ENCODE measurements around the gene GRID2. TPM values are rescaled to one million over a fixed set of nuclear protein-coding genes. Genes with fewer than 3 reads are reported as not detected.
"Not testable (repeated sequence)": the region's sequence is repeated elsewhere in the genome, so short reads cannot be mapped to it uniquely, and the experiment has no call there.

The GRID2 gene
- total RNA-seq, 6 experiments from 2014 or later = not detected

- Mint-ChIP-seq H3K36me3 (ENCODE audit: low read depth) (no peaks in the 10 kb centered on the region), H3K27ac (no peak overlapping the region), H3K4me1 (ENCODE audit: low read depth) (no peaks in the 10 kb centered on the region), H3K9me3 (peaks cover 34% of the 10 kb centered on the region), H3K4me3 (no peak overlapping the region), H3K27me3 (ENCODE audit: insufficient read depth) (no peaks in the 10 kb centered on the region)
- TF ChIP-seq, protein P1, sequence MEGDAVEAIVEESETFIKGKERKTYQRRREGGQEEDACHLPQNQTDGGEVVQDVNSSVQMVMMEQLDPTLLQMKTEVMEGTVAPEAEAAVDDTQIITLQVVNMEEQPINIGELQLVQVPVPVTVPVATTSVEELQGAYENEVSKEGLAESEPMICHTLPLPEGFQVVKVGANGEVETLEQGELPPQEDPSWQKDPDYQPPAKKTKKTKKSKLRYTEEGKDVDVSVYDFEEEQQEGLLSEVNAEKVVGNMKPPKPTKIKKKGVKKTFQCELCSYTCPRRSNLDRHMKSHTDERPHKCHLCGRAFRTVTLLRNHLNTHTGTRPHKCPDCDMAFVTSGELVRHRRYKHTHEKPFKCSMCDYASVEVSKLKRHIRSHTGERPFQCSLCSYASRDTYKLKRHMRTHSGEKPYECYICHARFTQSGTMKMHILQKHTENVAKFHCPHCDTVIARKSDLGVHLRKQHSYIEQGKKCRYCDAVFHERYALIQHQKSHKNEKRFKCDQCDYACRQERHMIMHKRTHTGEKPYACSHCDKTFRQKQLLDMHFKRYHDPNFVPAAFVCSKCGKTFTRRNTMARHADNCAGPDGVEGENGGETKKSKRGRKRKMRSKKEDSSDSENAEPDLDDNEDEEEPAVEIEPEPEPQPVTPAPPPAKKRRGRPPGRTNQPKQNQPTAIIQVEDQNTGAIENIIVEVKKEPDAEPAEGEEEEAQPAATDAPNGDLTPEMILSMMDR (IDR thresholded peaks at IDR 0.05) = no peak
- no peak for DNase-seq
These were observed 1354.7 kb downstream of the GRID2 start for GRCh38 chr4:93658443-93658842.

DNA sequence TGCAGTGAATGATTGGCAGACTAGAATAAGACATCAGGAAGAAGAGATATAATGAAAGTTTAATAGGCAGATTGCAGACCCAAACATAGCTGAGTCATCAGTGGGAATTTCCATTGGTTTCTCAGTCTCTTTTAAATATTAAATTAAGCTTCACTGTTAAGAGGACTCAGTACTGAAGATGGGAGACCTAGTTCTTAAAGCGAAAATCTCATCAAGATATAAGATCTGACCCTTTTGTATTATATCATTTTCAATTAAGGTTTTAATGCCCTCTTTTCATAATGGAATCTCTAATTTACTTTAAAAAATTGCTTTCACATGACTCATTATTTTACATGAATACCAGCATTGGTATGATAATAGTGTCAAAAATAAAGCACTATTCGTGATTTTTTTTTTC is 1355.9 kb downstream of the GRID2 start:
- Mint-ChIP-seq H3K4me1 (ENCODE audit: low read depth) (no peaks in the 10 kb centered on the region), H3K9me3 (peaks cover 36% of the 10 kb centered on the region), H3K4me3 (no peak overlapping the region), H3K27ac (no peak overlapping the region), H3K36me3 (ENCODE audit: low read depth) (no peaks in the 10 kb centered on the region), H3K27me3 (ENCODE audit: insufficient read depth) (no peaks in the 10 kb centered on the region)
- TF ChIP-seq, protein P1 (IDR thresholded peaks at IDR 0.05) = no peak
- no peak for DNase-seq

- Mint-ChIP-seq H3K4me1 (ENCODE audit: low read depth) (no peaks in the 10 kb centered on the region), H3K4me3 (no peak overlapping the region), H3K36me3 (ENCODE audit: low read depth) (no peaks in the 10 kb centered on the region), H3K27ac (no peak overlapping the region), H3K27me3 (ENCODE audit: insufficient read depth) (no peaks in the 10 kb centered on the region), H3K9me3 (peaks cover 32% of the 10 kb centered on the region)
- TF ChIP-seq, protein P1 (IDR thresholded peaks at IDR 0.05) = no peak
- no peak for DNase-seq
These were observed 1356.3 kb downstream of the GRID2 start for GRCh38 chr4:93660036-93660435.

GRCh38 chr4:93670434-93670833 is 1366.7 kb downstream of the GRID2 start:
- Mint-ChIP-seq H3K36me3 (ENCODE audit: low read depth) (no peaks in the 10 kb centered on the region), H3K27me3 (ENCODE audit: insufficient read depth) (no peaks in the 10 kb centered on the region), H3K9me3 (no peaks in the 10 kb centered on the region; the same call in none of the 2 replicates), H3K4me3 (no peak overlapping the region), H3K4me1 (ENCODE audit: low read depth) (no peaks in the 10 kb centered on the region), H3K27ac (no peak overlapping the region)
- DNase-seq = no peak
- TF ChIP-seq, protein P1 (IDR thresholded peaks at IDR 0.05) = no peak

GRCh38 chr4:93671093-93671492 is 1367.3 kb downstream of the GRID2 start:
- no peaks in the 10 kb centered on the region for H3K27me3 Mint-ChIP-seq (ENCODE audit: insufficient read depth)
- H3K4me1 Mint-ChIP-seq (ENCODE audit: low read depth) = no peaks in the 10 kb centered on the region
- TF ChIP-seq, protein P1 (IDR thresholded peaks at IDR 0.05) = no peak
- H3K27ac Mint-ChIP-seq = no peak overlapping the region
- DNase-seq = no peak
- H3K9me3 Mint-ChIP-seq = no peaks in the 10 kb centered on the region; the same call in none of the 2 replicates
- H3K4me3 Mint-ChIP-seq = no peak overlapping the region
- no peaks in the 10 kb centered on the region for H3K36me3 Mint-ChIP-seq (ENCODE audit: low read depth)

DNA sequence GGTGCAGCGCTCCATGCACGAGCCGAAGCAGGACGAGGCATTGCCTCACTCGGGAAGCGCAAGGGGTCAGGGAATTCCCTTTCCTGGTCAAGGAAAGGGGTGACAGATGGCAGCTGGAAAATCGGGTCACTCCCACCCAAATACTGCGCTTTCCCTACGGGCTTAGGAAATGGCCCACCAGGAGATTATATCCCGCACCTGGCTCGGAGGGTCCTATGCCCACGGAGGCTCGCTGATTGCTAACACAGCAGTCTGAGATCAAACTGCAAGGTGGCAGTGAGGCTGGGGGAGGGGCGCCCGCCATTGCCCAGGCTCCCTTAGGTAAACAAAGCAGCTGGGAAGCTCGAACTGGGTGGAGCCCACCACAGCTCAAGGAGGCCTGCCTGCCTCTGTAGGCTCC is 1373.2 kb downstream of the GRID2 start:
- H3K36me3 Mint-ChIP-seq (ENCODE audit: low read depth); H3K27ac Mint-ChIP-seq; H3K4me1 Mint-ChIP-seq (ENCODE audit: low read depth); H3K27me3 Mint-ChIP-seq (ENCODE audit: insufficient read depth); H3K4me3 Mint-ChIP-seq; DNase-seq: not testable (repeated sequence)
- H3K9me3 Mint-ChIP-seq = peaks cover 14% of the 10 kb centered on the region
